Umbilical cord (tissue), 2 donors: Measurements from ENCODE around the gene C2CD2. TPM values are rescaled to one million over a fixed set of nuclear protein-coding genes. Genes with fewer than 3 reads are reported as not detected.

ENCODE experiments used
- DNase-seq: peaks from one replicate; pipeline ENCODE4 v3.0.0-alpha.2; 2015; ENCODE audit warnings: low spot score
- total RNA-seq: library from RNA; depleted of rRNA; stranded (reverse); fragments of >200 nt; gene quantifications from one replicate; pipeline ENCODE4 v1.2.3, GENCODE V29; 2014; ENCODE audit warnings: low replicate concordance; ENCODE audit not compliant: insufficient read depth

C2CD2 gene
- total RNA-seq, 1 donor from 2014 or later = 12.5 TPM

DNA sequence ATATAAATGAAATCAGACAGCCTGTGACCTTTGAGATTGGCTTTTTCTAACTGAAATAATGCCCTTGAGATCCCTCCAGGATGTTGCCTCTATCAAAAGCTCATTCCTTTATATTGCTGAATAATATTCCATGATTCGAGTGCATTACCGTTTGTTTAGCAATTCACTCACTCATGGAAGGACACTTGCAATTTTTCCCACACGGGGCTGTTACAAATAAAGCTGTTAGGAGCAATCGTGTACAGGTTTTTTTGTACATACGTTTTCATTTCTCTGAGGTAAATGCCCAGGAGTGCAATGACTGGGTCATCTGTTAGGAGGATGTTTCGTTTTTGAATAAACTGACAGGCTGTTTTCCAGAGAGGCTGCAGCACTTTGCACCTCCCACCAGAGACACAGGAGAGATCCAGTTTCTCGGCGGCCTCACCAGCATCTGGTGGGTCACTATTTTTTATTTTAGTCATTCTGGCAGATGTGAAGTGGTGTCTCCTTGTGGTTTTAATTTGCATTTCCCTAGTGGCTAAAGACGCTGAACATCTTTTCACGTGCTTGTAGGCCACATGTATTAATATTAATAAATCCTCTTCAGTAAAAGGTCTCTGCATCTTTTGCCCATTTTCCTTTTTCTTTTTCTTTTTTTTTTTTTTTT lies 85.6 kb downstream of the C2CD2 start:
- DNase-seq = no peak

DNA sequence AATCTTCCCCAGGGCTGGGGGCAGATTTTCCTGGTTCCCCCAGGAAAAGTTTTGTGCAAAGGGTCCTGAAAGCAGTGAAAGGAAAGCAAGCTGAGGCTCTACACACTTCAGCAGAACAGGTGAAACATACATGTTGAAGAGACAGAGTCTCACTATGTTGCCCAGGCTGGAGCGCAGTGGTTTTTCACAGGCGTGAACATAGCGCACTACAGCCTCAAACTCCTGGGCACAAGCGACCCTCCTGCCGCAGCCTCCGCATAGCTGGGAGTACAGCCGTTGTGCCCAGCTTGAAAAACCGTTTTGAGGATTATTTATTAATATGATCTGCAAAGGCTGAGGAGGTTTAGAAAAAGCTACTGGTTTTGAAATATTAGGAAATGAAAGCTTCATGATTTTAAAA lies 86.5 kb downstream of the C2CD2 start:
- DNase-seq = no peak

- no peak for DNase-seq
Measured at GRCh38 chr21:41866274-41866809, 87.5 kb downstream of the C2CD2 start.

DNA sequence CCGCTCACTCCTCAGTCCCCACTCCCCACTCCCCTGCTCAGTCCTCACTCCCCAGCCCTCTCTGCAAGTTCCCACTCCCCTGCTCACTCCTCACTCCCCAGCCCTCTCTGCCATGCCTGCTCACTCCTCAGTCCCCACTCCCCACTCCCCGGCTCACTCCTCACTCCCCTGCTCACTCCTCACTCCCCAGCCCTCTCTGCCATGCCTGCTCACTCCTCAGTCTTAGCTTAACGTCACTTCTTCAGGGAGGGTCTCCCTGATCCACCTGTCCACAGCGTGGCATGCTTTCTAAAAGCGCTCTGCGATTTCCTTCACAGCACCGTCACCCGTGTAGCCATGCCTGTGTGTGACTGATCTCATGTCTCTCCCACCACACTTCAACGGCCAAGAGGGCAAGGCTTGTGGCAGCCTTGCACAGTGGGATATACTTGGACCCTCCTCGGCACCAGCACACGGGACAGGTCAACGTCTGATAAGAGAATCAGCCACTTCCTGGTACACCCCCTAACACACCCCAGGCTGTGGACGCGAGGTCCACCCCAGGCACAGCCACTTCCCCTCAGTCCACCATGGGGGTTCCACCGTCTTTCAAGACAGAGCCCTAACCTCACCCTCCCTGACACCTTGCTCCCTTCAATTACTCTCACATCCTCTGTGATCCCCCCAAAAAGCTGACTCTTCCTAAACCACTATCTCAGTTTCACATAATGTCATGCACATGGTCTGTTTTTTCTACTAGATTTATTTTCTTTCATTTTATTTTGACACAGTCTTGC lies 88.6 kb downstream of the C2CD2 start:
- DNase-seq = no peak

GRCh38 chr21:41864311-41865001 lies 89.4 kb downstream of the C2CD2 start:
- DNase-seq = no peak

GRCh38 chr21:41863439-41863740 lies 90.4 kb downstream of the C2CD2 start:
- DNase-seq = no peak

DNA sequence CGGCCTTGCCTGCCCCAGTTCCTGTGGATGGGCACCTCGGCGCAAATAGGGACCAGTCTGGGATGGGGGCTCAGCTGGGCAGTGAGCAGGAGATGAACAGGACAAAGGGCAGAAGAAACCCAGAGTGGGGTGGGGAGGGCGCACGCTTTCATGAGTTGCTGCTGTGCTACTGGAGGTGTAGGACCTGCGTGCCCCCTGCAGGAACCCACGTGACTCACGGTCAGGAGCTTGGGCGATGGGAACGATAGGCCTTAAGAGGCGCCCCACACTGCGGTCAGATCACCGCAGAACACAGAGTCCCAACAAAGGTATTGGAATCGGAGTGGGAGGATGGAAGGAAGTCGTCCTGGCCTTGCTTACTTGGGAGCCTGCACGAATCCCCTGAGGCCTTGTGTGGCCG lies 91.8 kb downstream of the C2CD2 start:
- no peak for DNase-seq

DNA sequence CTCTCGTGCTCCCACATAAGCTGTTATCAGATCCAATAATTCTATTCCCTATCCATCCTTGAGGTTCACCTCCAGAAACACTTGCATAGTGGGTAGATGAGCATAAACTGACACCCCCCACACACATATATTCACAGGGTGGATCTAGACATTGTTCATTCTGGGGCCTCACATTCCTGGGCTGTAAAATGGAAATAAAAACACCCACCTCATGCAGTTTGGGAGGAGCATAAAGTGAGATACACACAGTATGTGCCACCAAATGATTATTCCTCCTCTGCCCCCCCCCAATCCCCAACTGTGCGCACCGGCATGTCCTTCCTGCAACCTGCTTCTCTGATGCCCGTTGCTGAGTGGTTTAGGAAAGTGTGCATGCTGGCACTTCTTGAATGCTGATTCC lies 92.6 kb downstream of the C2CD2 start:
- DNase-seq = no peak

DNA sequence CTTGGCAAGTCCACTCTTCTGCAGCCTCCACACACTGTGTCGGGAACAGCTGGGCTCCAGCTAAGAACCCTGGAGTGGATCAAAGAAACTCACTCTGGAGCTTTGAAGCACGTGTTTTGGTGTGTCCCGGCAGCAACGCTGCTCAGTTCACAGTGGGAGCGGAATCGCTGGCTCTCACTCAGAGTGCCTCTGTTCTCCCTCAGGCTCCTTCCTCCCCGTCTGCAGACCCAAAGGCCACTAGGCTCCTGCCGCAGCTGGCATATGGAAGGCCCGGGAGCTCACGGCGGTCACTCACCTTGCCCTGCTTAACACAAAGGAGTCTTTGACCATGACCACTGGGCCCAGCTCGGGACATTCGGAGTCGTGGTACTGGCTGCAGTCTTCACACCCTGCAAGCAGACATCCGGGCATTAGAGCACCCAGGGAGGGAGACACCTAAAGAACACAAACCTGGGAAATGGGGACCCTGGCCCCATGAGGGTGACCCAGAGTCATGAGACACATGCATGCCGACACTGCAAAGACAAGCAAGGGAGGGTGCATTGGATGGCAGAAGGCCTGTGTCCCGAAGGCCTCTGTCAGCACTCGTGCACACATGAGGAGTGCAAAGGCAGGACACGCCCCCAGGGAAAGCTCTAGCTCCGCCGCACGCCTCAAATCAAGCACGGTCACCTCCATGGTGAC lies 94.4 kb downstream of the C2CD2 start:
- DNase-seq = no peak

GRCh38 chr21:41858466-41859296 lies 95.1 kb downstream of the C2CD2 start:
- no peak for DNase-seq

- no peak for DNase-seq
Measured at GRCh38 chr21:41857771-41858300, 96.0 kb downstream of the C2CD2 start.

DNA sequence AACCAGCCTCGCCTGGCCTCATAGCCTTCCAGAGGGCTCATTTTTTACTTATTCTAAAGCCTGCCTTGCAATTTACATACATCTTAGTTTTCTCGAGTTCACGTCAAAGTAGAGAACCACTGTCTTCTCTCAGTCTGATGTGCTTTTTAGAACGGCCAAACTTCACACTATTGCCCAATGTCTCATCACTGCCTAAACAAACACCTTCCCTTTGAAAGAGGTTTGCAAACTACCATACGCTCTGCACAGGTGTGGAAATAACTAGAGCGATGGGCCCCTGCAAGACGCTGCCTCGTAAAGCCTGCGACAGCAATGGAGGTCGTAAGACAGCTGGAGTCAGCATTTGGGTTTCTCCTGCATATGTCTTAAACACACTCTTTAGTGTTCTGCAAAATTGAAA lies 97.2 kb downstream of the C2CD2 start:
- DNase-seq = no peak

GRCh38 chr21:41854426-41854995 lies 99.3 kb downstream of the C2CD2 start:
- DNase-seq = no peak

GRCh38 chr21:41852929-41853320 lies 100.9 kb downstream of the C2CD2 start:
- no peak for DNase-seq

GRCh38 chr21:41852151-41852928 lies 101.5 kb downstream of the C2CD2 start:
- DNase-seq = no peak

- DNase-seq = no peak
Measured at GRCh38 chr21:41851090-41851790, 102.6 kb downstream of the C2CD2 start.

DNA sequence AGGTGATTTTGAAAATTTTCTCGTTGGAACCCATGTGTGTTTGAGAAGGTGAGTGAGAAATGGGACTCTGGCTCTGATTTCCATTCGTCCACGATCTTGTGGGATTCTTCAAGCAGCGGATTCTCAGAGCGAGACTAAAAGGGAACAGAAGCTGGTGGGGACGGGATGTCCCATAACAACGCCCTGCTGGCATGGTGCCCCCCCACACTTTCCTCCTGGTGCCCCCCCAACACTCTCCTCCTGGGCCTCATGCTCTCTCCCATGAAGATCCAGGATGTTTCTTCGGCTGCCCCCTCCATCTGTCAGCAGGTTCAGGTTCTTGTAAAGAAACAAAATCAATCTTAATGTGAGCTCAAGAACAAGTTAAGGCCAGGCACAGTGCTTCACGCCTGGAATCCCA lies 103.7 kb downstream of the C2CD2 start:
- DNase-seq = no peak

GRCh38 chr21:41848958-41849580 lies 104.7 kb downstream of the C2CD2 start:
- no peak for DNase-seq

DNA sequence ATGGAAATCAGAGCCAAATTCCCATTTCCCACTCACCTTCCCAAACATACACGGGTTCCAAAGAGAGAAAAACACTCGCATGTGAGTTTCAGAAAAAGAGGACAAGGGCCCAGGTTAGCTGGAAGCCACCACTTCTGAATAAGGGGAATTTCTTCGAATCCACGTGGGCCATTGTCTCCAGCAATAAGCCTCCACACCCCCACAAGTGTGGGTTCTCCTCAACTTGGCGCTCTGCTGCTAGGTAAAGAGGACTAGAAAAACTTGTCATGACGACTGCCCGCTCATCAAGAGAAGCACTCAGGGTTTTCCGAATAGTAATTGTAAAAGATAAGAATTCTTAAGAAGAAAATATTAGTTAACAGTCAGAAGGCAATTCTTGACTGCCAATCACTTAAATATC lies 105.3 kb downstream of the C2CD2 start:
- no peak for DNase-seq
